Neural progenitor cell (in vitro differentiated cells): Measurements from ENCODE around the gene DEPP1. TPM values are rescaled to one million over a fixed set of nuclear protein-coding genes. Genes with fewer than 3 reads are reported as not detected.

Experiments
- DNase-seq: peaks from one replicate; pipeline ENCODE4 v3.0.0-alpha.2; 2016; ENCODE audit warnings: low spot score
- H2AFZ ChIP-seq: fragments of 200-600 bp; sonication (generic); replicated peaks from 2 replicates; pipeline ENCODE4 v1.6.1; 2016; ENCODE audit warnings: antibody characterized with exemption
- H3F3A ChIP-seq: fragments of 200-600 bp; sonication (generic); 2 replicates; pipeline ENCODE4 v1.6.1; 2016; ENCODE audit warnings: antibody characterized with exemption, low read depth
- H3K27ac ChIP-seq: fragments of 200-600 bp; sonication (generic); 2 replicates; pipeline ENCODE4 v1.5.1; 2016; ENCODE audit warnings: mild to moderate bottlenecking
- H3K27me3 ChIP-seq: fragments of 200-600 bp; sonication (generic); 2 replicates; pipeline ENCODE4 v1.6.1; 2016; ENCODE audit warnings: mild to moderate bottlenecking, moderate library complexity
- H3K36me3 ChIP-seq: fragments of 200-600 bp; sonication (generic); 2 replicates; pipeline ENCODE4 v1.5.1; 2016
- H3K4me1 ChIP-seq: fragments of 200-600 bp; sonication (generic); 2 replicates; pipeline ENCODE4 v1.6.1; 2016; ENCODE audit warnings: mixed run types
- H3K4me2 ChIP-seq: fragments of 200-600 bp; sonication (generic); 2 replicates; pipeline ENCODE4 v1.6.1; 2016
- H3K4me3 ChIP-seq: fragments of 200-600 bp; sonication (generic); 2 replicates; pipeline ENCODE4 v1.5.1; 2016
- H3K79me2 ChIP-seq: fragments of 200-600 bp; sonication (generic); 2 replicates; pipeline ENCODE4 v1.6.1; 2016; ENCODE audit warnings: low read depth
- H3K9ac ChIP-seq: fragments of 200-600 bp; sonication (generic); 2 replicates; pipeline ENCODE4 v1.6.1; 2016
- H3K9me3 ChIP-seq: fragments of 200-600 bp; sonication (generic); 2 replicates; pipeline ENCODE4 v1.5.1; 2016; ENCODE audit warnings: low read depth
- H4K20me1 ChIP-seq: fragments of 200-600 bp; sonication (generic); 2 replicates; pipeline ENCODE4 v1.6.1; 2016; ENCODE audit warnings: low read depth
- H3K27ac Mint-ChIP-seq: 3 replicates; pipeline ENCODE4 v1.8.0; 2021; ENCODE audit warnings: mixed read lengths
- H3K27me3 Mint-ChIP-seq: 2 replicates; pipeline ENCODE4 v1.8.0; 2022; ENCODE audit warnings: low read depth, mild to moderate bottlenecking, inconsistent platforms, moderate library complexity, mixed read lengths; ENCODE audit not compliant: insufficient read depth
- H3K36me3 Mint-ChIP-seq: 3 replicates; pipeline ENCODE4 v1.8.0; 2021; ENCODE audit warnings: mixed read lengths
- H3K4me1 Mint-ChIP-seq: 3 replicates; pipeline ENCODE4 v1.8.0; 2021; ENCODE audit warnings: mixed read lengths
- H3K4me3 Mint-ChIP-seq: 3 replicates; pipeline ENCODE4 v1.8.0; 2021; ENCODE audit warnings: mild to moderate bottlenecking, moderate library complexity, mixed read lengths
- H3K9me3 Mint-ChIP-seq: 3 replicates; pipeline ENCODE4 v1.8.0; 2020; ENCODE audit warnings: mixed read lengths
- EZH2 ChIP-seq: fragments of 200-600 bp; sonication (generic); IDR thresholded peaks from 2 replicates; pipeline ENCODE4 v1.6.1; 2017; ENCODE audit warnings: antibody characterized with exemption, mild to moderate bottlenecking, moderate library complexity
- EZH2phosphoT487 ChIP-seq: fragments of 200-600 bp; sonication (generic); IDR thresholded peaks from 2 replicates; pipeline ENCODE4 v1.6.1; 2017; ENCODE audit warnings: antibody characterized with exemption
- total RNA-seq: library from RNA; depleted of rRNA; stranded (reverse); fragments of >200 nt; gene quantifications from 2 replicates; pipeline ENCODE4 v1.2.3, GENCODE V29; 2015; ENCODE audit warnings: low replicate concordance
- TF ChIP-seq, protein P1 (sequence below): fragments of 200-600 bp; sonication (generic); IDR thresholded peaks from 2 replicates; pipeline ENCODE4 v1.5.1; 2017; ENCODE audit warnings: antibody characterized with exemption, mild to moderate bottlenecking

The DEPP1 gene
- total RNA-seq, 1 donor from 2014 or later = not detected

GRCh38 chr10:44956717-44957706 lies 21.6 kb downstream of the DEPP1 start:
- H3K4me2 ChIP-seq = no peak overlapping the region
- Mint-ChIP-seq H3K4me3 (no peak overlapping the region), H3K9me3 (no peaks in the 10 kb centered on the region), H3K27ac (no peak overlapping the region), H3K4me1 (peaks cover 52% of the 10 kb centered on the region), H3K27me3 (no peaks in the 10 kb centered on the region), H3K36me3 (peaks cover 7% of the 10 kb centered on the region)
- no peak overlapping the region for H3K4me3 ChIP-seq
- DNase-seq = no peak
- no peaks in the 10 kb centered on the region for H4K20me1 ChIP-seq
- no peaks in the 10 kb centered on the region for H3K9me3 ChIP-seq
- peaks cover 16% of the 10 kb centered on the region for H3K27me3 ChIP-seq
- peaks cover 5% of the 10 kb centered on the region for H3F3A ChIP-seq
- no peak overlapping the region for H3K27ac ChIP-seq
- peaks cover 19% of the 10 kb centered on the region for H3K4me1 ChIP-seq
- no peak overlapping the region for H3K9ac ChIP-seq
- H3K79me2 ChIP-seq = peaks cover 14% of the 10 kb centered on the region
- TF ChIP-seq EZH2 (no peak), EZH2phosphoT487 (no peak)
- TF ChIP-seq, protein P1, sequence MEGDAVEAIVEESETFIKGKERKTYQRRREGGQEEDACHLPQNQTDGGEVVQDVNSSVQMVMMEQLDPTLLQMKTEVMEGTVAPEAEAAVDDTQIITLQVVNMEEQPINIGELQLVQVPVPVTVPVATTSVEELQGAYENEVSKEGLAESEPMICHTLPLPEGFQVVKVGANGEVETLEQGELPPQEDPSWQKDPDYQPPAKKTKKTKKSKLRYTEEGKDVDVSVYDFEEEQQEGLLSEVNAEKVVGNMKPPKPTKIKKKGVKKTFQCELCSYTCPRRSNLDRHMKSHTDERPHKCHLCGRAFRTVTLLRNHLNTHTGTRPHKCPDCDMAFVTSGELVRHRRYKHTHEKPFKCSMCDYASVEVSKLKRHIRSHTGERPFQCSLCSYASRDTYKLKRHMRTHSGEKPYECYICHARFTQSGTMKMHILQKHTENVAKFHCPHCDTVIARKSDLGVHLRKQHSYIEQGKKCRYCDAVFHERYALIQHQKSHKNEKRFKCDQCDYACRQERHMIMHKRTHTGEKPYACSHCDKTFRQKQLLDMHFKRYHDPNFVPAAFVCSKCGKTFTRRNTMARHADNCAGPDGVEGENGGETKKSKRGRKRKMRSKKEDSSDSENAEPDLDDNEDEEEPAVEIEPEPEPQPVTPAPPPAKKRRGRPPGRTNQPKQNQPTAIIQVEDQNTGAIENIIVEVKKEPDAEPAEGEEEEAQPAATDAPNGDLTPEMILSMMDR = no peak
- no peak overlapping the region for H2AFZ ChIP-seq
- H3K36me3 ChIP-seq = no peaks in the 10 kb centered on the region

DNA sequence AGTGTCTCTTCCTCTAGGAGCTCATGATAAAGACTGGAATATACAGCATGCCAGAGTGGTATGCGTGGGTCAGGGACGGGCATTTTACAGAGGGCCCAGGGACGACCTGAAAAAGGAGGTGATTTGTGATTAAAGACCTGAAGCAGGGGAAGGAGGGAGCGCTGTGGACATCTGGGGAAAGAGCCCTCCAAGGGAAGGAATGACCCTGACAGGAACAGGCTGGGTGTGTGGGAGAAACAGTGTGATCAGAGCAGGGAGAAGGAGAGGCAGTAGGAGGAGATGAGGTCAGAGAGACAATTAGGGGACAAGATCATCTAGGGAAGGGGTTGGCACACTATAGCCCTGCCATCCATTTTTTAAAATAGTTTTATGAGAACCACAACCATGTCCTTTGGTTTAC lies 22.4 kb downstream of the DEPP1 start:
- no peak overlapping the region for H3K27ac Mint-ChIP-seq

GRCh38 chr10:44955413-44956070 lies 23.1 kb downstream of the DEPP1 start:
- peaks cover 9% of the 10 kb centered on the region for H3K4me1 ChIP-seq
- H3K36me3 Mint-ChIP-seq = peaks cover 7% of the 10 kb centered on the region
- H3K36me3 ChIP-seq = no peaks in the 10 kb centered on the region
- no peak overlapping the region for H2AFZ ChIP-seq
- H3K27ac Mint-ChIP-seq = no peak overlapping the region
- H3F3A ChIP-seq = peaks cover 5% of the 10 kb centered on the region
- no peaks in the 10 kb centered on the region for H3K9me3 Mint-ChIP-seq
- H4K20me1 ChIP-seq = no peaks in the 10 kb centered on the region
- H3K4me1 Mint-ChIP-seq = peaks cover 42% of the 10 kb centered on the region
- H3K9me3 ChIP-seq = no peaks in the 10 kb centered on the region
- no peak overlapping the region for H3K4me3 ChIP-seq
- TF ChIP-seq EZH2phosphoT487 = no peak
- no peak for TF ChIP-seq EZH2
- TF ChIP-seq, protein P1 = no peak
- H3K27ac ChIP-seq = no peak overlapping the region
- no peak overlapping the region for H3K4me3 Mint-ChIP-seq
- H3K4me2 ChIP-seq = no peak overlapping the region
- H3K27me3 ChIP-seq = peaks cover 8% of the 10 kb centered on the region
- H3K79me2 ChIP-seq = peaks cover 14% of the 10 kb centered on the region
- no peak overlapping the region for H3K9ac ChIP-seq
- no peak for DNase-seq
- H3K27me3 Mint-ChIP-seq = no peaks in the 10 kb centered on the region

More for the DNA sequence above, 22.4 kb downstream of the DEPP1 start:
- no peaks in the 10 kb centered on the region for H3K9me3 Mint-ChIP-seq
- no peaks in the 10 kb centered on the region for H3K27me3 Mint-ChIP-seq
- H4K20me1 ChIP-seq = no peaks in the 10 kb centered on the region
- H3K4me3 ChIP-seq = no peak overlapping the region
- peaks cover 15% of the 10 kb centered on the region for H3K27me3 ChIP-seq
- peaks cover 47% of the 10 kb centered on the region for H3K4me1 Mint-ChIP-seq
- H3K4me2 ChIP-seq = no peak overlapping the region
- H3K9ac ChIP-seq = no peak overlapping the region
- H3F3A ChIP-seq = peaks cover 5% of the 10 kb centered on the region
- no peaks in the 10 kb centered on the region for H3K36me3 ChIP-seq
- no peak overlapping the region for H3K4me3 Mint-ChIP-seq
- H3K9me3 ChIP-seq = no peaks in the 10 kb centered on the region
- H3K4me1 ChIP-seq = peaks cover 16% of the 10 kb centered on the region
- DNase-seq = no peak
- H3K36me3 Mint-ChIP-seq = peaks cover 7% of the 10 kb centered on the region
- H3K79me2 ChIP-seq = peaks cover 14% of the 10 kb centered on the region
- H2AFZ ChIP-seq = no peak overlapping the region
- no peak for TF ChIP-seq EZH2
- TF ChIP-seq, protein P1 = no peak
- TF ChIP-seq EZH2phosphoT487 = no peak
- H3K27ac ChIP-seq = no peak overlapping the region
